LNCAP (cell line): ENCODE data around the gene FETUB.

ENCODE experiments used
- CTCF ChIP-seq: fragments of 450-650 bp; IDR thresholded peaks from 2 replicates; pipeline ENCODE4 v1.5.1; 2017; ENCODE audit warnings: mild to moderate bottlenecking

Gene FETUB

DNA sequence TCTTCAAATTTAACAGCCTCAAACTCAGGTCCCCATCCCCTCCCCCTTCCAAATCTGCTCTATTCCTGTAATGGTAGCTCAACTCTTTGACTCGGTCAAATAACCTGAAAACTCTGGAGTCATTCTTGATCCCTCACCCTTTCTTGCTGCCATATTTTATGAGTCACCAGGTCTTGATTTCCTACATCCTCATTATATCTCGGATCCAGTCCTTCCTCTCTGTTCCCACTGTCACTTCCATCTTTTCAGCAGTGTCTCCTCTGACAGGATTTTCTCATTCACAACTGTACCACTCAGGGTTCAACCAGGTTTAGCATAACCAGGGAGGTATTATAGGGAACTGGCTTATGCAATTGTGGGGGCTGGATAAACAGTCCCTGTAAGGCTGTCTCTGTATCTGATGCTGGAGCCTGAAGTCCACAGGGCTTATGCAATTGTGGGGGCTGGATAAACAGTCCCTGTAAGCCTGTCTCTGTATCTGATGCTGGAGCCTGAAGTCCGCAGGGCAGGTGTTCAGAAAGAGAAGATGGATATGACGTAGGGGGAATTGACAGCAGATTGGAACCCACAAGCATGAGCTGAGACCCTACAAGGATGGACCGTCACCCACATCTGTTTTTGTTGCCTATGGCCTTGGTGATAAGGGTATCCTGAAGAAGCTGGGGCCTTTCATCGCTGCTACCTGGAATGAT is 9.1 kb upstream of the FETUB start:
- no peak for TF ChIP-seq CTCF

DNA sequence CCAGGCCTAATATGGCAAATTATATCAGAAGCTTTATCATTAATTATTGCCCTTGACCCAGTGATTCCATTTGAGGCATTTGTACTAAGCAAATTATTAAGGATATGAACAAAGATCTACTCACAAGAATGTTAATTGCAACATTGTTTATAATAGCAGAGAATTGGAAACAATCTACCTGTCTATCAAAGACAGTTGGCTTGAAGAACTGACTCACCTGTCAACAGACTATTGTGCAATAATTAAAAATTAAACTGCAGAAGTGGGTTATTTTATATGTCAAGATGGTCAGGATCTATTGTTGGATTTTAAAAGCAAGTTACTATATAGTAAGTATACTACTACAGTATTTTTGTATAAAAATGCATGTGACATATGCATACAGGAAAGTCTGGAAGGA is 6.7 kb upstream of the FETUB start:
- TF ChIP-seq CTCF: no peak

DNA sequence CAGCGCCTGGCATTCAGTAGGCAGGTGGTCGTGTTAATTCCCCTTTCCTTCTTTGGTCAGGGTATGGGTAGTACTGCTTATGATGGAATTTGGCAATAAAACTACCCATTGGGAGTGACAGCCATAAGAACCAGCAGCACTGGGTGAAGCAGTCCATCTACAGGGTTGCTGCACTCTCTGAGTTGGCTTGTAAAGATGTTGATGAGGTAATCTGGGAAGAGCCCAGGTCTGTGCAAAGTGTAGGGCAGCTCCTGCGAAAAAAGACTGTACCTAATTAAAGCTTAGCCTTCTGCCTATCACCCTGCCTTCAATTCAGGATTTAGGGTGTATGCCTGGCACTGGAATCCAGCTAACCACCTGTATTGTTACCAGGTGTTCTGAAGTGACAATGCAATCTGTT is 4.7 kb upstream of the FETUB start:
- no peak for TF ChIP-seq CTCF

GRCh38 chr3:186636536-186636935 is 3.7 kb upstream of the FETUB start:
- TF ChIP-seq CTCF: no peak

GRCh38 chr3:186637686-186638085 is 2.5 kb upstream of the FETUB start:
- TF ChIP-seq CTCF: no peak

DNA sequence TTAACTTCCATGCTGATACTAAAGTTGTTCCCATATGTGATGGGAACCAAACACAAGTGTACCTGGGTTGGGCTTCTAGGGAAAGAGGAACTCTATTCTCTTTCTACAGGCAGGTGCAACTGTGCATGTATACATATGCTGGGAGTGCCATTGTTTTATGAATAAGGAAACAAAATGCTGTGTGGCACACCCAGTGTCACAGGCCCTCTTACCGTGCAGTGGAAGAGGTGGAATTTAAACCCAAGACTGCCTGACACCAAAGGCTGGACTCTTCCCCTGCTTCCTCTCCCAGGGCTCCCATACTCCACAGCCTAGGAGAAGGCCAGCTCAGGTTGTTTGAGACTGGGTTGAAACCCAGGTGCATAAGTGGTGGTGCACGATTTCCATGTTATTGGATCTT is 1.9 kb upstream of the FETUB start:
- no peak for TF ChIP-seq CTCF

DNA sequence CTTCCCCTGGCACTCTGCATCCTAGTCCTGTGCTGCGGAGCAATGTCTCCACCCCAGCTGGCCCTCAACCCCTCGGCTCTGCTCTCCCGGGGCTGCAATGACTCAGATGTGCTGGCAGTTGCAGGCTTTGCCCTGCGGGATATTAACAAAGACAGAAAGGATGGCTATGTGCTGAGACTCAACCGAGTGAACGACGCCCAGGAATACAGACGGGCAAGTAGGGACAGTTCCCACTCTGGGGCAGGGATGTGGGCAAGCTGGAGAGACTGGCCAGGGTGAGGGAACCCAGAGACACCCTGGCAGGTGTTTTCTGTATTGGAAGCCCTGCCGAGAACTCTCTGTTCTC is 247 bp downstream of the FETUB start:
- no peak for TF ChIP-seq CTCF

GRCh38 chr3:186640929-186641328 is 730 bp downstream of the FETUB start:
- no peak for TF ChIP-seq CTCF
